HepG2 (cell line): ENCODE results near the gene NKD1. TPM values are rescaled to one million over a fixed set of nuclear protein-coding genes. Genes with fewer than 3 reads are reported as not detected.

Experiments
- HIC2 ChIP-seq: sonication (generic); formaldehyde crosslinking; IDR thresholded peaks from 2 replicates; pipeline ENCODE4 v1.9.0; 2022; ENCODE audit warnings: low read depth, missing genetic modification reagents
- IRF9 ChIP-seq: sonication (generic); formaldehyde crosslinking; IDR thresholded peaks from 2 replicates; pipeline ENCODE4 v1.8.0; 2022; ENCODE audit warnings: missing genetic modification reagents, mild to moderate bottlenecking, borderline replicate concordance
- PRDM15 ChIP-seq: sonication (generic); formaldehyde crosslinking; IDR thresholded peaks from 2 replicates; pipeline ENCODE4 v1.4.0; 2020; ENCODE audit warnings: missing genetic modification reagents
- SMARCE1 ChIP-seq: fragments of 450-650 bp; IDR thresholded peaks from 2 replicates; pipeline ENCODE4 v1.6.1; 2017; ENCODE audit warnings: borderline replicate concordance
- ZNF414 ChIP-seq: sonication (generic); formaldehyde crosslinking; IDR thresholded peaks from 2 replicates; pipeline ENCODE4 v1.5.0; 2020; ENCODE audit warnings: missing genetic modification reagents
- ZNF558 ChIP-seq: sonication (generic); formaldehyde crosslinking; IDR thresholded peaks from 2 replicates; pipeline ENCODE4 v1.9.0; 2022; ENCODE audit warnings: mild to moderate bottlenecking, missing genetic modification reagents, borderline replicate concordance
- ZNF570 ChIP-seq: sonication (generic); formaldehyde crosslinking; IDR thresholded peaks from 2 replicates; pipeline ENCODE4 v1.4.0; 2020; ENCODE audit warnings: mild to moderate bottlenecking, missing genetic modification reagents, borderline replicate concordance
- ZNF724P ChIP-seq: sonication (generic); formaldehyde crosslinking; IDR thresholded peaks from 2 replicates; pipeline ENCODE4 v1.8.0; 2022; ENCODE audit warnings: missing genetic modification reagents, borderline replicate concordance
- ZSCAN22 ChIP-seq: sonication (generic); formaldehyde crosslinking; IDR thresholded peaks from 2 replicates; pipeline ENCODE4 v1.4.0; 2020; ENCODE audit warnings: mild to moderate bottlenecking, missing genetic modification reagents
- ZSCAN29 ChIP-seq: sonication (generic); formaldehyde crosslinking; conservative IDR thresholded peaks from 2 replicates; pipeline ENCODE4 v1.4.0; 2020; ENCODE audit warnings: mild to moderate bottlenecking, missing genetic modification reagents
- polyA plus RNA-seq, 8 experiments: library from polyadenylated mRNA; depleted of rRNA in 3 of 8; stranded (reverse) in 7 of 8; unstranded in 1 of 8; fragments of >200 nt; fragmentation: Illumina TruSeq in 4 of 8; extraction: Trizol in 4 of 8; gene quantifications; 2 replicates each; pipeline versions ENCODE4 v1.2.1 to v1.2.3, GENCODE V29; 2011 to 2016; ENCODE audit warnings: low read depth in 4 of 8, missing spikeins in 1 of 8, mixed read lengths in 1 of 8; ENCODE audit not compliant: insufficient read depth in 1 of 8
- total RNA-seq, 5 experiments: library from RNA; depleted of rRNA; stranded (reverse); fragments of >200 nt; fragmentation: Illumina TruSeq; extraction: Trizol; gene quantifications; 2 replicates each; pipeline ENCODE4 v1.2.3, GENCODE V29; 2016; ENCODE audit warnings: low read depth in 1 of 5
- TF ChIP-seq, protein P1 (sequence below): sonication (generic); formaldehyde crosslinking; IDR thresholded peaks from 2 replicates; pipeline ENCODE4 v1.4.0; 2020; ENCODE audit warnings: missing genetic modification reagents, mild to moderate bottlenecking, borderline replicate concordance
- TF ChIP-seq, protein P2 (sequence below): sonication (generic); formaldehyde crosslinking; IDR thresholded peaks from 2 replicates; pipeline ENCODE4 v1.4.0; 2020; ENCODE audit warnings: mild to moderate bottlenecking, missing genetic modification reagents
- TF ChIP-seq, protein P3 (sequence below): IDR thresholded peaks from 2 replicates; pipeline ENCODE4 v1.6.1; 2016; ENCODE audit warnings: missing biosample characterization, missing genetic modification reagents, low read depth

NKD1 gene
- total and polyA plus RNA-seq, 2 of the 13 experiments (the other 11 are each of a cell fraction or from before 2014, with no cell fraction given): 70.4 to 121 TPM

- TF ChIP-seq, protein P1, sequence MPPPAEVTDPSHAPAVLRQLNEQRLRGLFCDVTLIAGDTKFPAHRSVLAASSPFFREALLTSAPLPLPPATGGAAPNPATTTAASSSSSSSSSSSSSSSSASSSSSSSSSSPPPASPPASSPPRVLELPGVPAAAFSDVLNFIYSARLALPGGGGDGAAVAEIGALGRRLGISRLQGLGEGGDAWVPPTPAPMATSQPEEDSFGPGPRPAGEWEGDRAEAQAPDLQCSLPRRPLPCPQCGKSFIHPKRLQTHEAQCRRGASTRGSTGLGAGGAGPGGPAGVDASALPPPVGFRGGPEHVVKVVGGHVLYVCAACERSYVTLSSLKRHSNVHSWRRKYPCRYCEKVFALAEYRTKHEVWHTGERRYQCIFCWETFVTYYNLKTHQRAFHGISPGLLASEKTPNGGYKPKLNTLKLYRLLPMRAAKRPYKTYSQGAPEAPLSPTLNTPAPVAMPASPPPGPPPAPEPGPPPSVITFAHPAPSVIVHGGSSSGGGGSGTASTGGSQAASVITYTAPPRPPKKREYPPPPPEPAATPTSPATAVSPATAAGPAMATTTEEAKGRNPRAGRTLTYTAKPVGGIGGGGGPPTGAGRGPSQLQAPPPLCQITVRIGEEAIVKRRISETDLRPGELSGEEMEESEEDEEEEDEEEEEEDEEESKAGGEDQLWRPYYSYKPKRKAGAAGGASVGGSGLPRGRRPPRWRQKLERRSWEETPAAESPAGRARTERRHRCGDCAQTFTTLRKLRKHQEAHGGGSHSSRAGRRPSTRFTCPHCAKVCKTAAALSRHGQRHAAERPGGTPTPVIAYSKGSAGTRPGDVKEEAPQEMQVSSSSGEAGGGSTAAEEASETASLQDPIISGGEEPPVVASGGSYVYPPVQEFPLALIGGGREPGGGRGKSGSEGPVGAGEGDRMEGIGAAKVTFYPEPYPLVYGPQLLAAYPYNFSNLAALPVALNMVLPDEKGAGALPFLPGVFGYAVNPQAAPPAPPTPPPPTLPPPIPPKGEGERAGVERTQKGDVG (CRISPR knock-in tag): peak; percentile 72; the same call in 1 of the 2 replicates
- TF ChIP-seq ZSCAN22 (no peak), IRF9 (CRISPR knock-in tag) (no peak), PRDM15 (CRISPR knock-in tag) (no peak), HIC2 (CRISPR knock-in tag) (no peak; the same call in 1 of the 2 replicates), SMARCE1 (no peak), ZSCAN29 (CRISPR knock-in tag) (no peak), ZNF414 (CRISPR knock-in tag) (no peak), ZNF724P (CRISPR knock-in tag) (no peak), ZNF570 (CRISPR knock-in tag) (no peak), ZNF558 (CRISPR knock-in tag) (no peak)
- TF ChIP-seq, protein P2, sequence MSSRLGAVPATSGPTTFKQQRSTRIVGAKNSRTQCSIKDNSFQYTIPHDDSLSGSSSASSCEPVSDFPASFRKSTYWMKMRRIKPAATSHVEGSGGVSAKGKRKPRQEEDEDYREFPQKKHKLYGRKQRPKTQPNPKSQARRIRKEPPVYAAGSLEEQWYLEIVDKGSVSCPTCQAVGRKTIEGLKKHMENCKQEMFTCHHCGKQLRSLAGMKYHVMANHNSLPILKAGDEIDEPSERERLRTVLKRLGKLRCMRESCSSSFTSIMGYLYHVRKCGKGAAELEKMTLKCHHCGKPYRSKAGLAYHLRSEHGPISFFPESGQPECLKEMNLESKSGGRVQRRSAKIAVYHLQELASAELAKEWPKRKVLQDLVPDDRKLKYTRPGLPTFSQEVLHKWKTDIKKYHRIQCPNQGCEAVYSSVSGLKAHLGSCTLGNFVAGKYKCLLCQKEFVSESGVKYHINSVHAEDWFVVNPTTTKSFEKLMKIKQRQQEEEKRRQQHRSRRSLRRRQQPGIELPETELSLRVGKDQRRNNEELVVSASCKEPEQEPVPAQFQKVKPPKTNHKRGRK (CRISPR knock-in tag): no peak
- TF ChIP-seq, protein P3, sequence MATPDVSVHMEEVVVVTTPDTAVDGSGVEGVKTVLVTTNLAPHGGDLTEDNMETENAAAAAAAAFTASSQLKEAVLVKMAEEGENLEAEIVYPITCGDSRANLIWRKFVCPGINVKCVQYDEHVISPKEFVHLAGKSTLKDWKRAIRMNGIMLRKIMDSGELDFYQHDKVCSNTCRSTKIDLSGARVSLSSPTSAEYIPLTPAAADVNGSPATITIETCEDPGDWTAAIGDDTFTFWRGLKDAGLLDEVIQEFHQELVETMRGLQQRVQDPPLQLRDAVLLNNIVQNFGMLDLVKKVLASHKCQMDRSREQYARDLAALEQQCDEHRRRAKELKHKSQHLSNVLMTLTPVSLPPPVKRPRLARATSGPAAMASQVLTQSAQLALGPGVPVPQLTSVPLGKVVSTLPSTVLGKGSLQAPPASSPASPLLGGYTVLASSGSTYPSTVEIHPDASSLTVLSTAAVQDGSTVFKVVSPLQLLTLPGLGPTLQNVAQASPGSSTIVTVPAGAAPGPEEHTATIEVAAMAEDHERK (CRISPR knock-in tag): no peak
These were observed 68.9 kb downstream of the NKD1 start (continued) for GRCh38 chr16:50616883-50617645.
